HEK293 (cell line): ENCODE results near the gene VPS26C.

ENCODE experiments used
- CTCF ChIA-PET: fragments of 350-600 bp; formaldehyde crosslinking; extraction: SDS; loops from one replicate; lab custom pipeline; 2021; ENCODE audit warnings: antibody characterized with exemption; lab: Yijun Ruan, JAX
- POLR2A ChIA-PET: fragments of 300-600 bp; formaldehyde crosslinking; extraction: SDS; loops from one replicate; lab custom pipeline; 2020; ENCODE audit warnings: antibody characterized with exemption, inconsistent platforms; lab: Yijun Ruan, JAX
- H3K27ac ChIP-seq: fragments of 200-500 bp; sonication (Bioruptor generic); 2 replicates; pipeline ENCODE4 v1.5.1; 2014; ENCODE audit warnings: low read depth, low read length, control low read depth, inconsistent platforms; ENCODE audit errors: extremely low read depth
- H3K36me3 ChIP-seq, 2 experiments: fragments of 200-500 bp in 1 of 2; sonication (Bioruptor generic) in 1 of 2; 1 replicate in 1 of 2; 2 replicates in 1 of 2; pipeline ENCODE4 v1.5.1; 2014 to 2017; ENCODE audit warnings: inconsistent platforms in 2 of 2, low read length in 2 of 2; ENCODE audit not compliant: control insufficient read depth in 2 of 2, insufficient read depth in 1 of 2
- H3K4me1 ChIP-seq: fragments of 200-500 bp; sonication (Bioruptor generic); 2 replicates; pipeline ENCODE4 v1.5.1; 2014; ENCODE audit warnings: mild to moderate bottlenecking, low read length, inconsistent platforms; ENCODE audit not compliant: control insufficient read depth, insufficient read depth
- H3K4me3 ChIP-seq: 2 replicates; pipeline ENCODE4 v1.5.1; 2011; ENCODE audit warnings: low read depth, mild to moderate bottlenecking, control low read depth, low read length, moderate library complexity
- H3K9me3 ChIP-seq: fragments of 200-500 bp; sonication (Bioruptor generic); 2 replicates; pipeline ENCODE4 v1.5.1; 2014; ENCODE audit warnings: low read depth, low read length, inconsistent platforms; ENCODE audit not compliant: control insufficient read depth, insufficient read depth
- EGR2 ChIP-seq: fragments of 450-650 bp; formaldehyde crosslinking; IDR thresholded peaks from 2 replicates; pipeline ENCODE4 v1.5.1; 2016; ENCODE audit warnings: low read depth, missing biosample characterization, missing genetic modification characterization
- GFI1B ChIP-seq: fragments of 450-650 bp; formaldehyde crosslinking; IDR thresholded peaks from 2 replicates; pipeline ENCODE4 v1.5.1; 2016; ENCODE audit warnings: missing biosample characterization, missing genetic modification characterization
- GLIS1 ChIP-seq: fragments of 450-650 bp; formaldehyde crosslinking; IDR thresholded peaks from 2 replicates; pipeline ENCODE4 v1.5.1; 2016; ENCODE audit warnings: missing biosample characterization, missing genetic modification characterization
- GLIS2 ChIP-seq: fragments of 450-650 bp; formaldehyde crosslinking; IDR thresholded peaks from 2 replicates; pipeline ENCODE4 v1.5.1; 2016; ENCODE audit warnings: missing biosample characterization, missing genetic modification characterization
- KLF16 ChIP-seq: fragments of 450-650 bp; formaldehyde crosslinking; IDR thresholded peaks from 2 replicates; pipeline ENCODE4 v1.5.1; 2017; ENCODE audit warnings: missing biosample characterization, missing genetic modification characterization
- KLF9 ChIP-seq: fragments of 450-650 bp; formaldehyde crosslinking; IDR thresholded peaks from 2 replicates; pipeline ENCODE4 v1.5.1; 2016; ENCODE audit warnings: missing biosample characterization, missing genetic modification characterization, low read depth
- MYNN ChIP-seq: fragments of 450-650 bp; formaldehyde crosslinking; IDR thresholded peaks from 2 replicates; pipeline ENCODE4 v1.5.1; 2016; ENCODE audit warnings: missing biosample characterization, missing genetic modification characterization, borderline replicate concordance
- SCRT2 ChIP-seq: fragments of 450-650 bp; formaldehyde crosslinking; IDR thresholded peaks from 2 replicates; pipeline ENCODE4 v1.5.1; 2016; ENCODE audit warnings: missing biosample characterization, missing genetic modification characterization
- TRIM28 ChIP-seq: IDR thresholded peaks from 2 replicates; pipeline ENCODE4 v1.6.1; 2011; ENCODE audit warnings: low read length, control low read depth, borderline replicate concordance
- ZBTB21 ChIP-seq: fragments of 450-650 bp; formaldehyde crosslinking; IDR thresholded peaks from 2 replicates; pipeline ENCODE4 v1.5.1; 2017; ENCODE audit warnings: missing biosample characterization, missing genetic modification characterization
- ZBTB7A ChIP-seq: fragments of 450-650 bp; formaldehyde crosslinking; IDR thresholded peaks from 2 replicates; pipeline ENCODE4 v1.5.1; 2016; ENCODE audit warnings: low read depth, missing biosample characterization, missing genetic modification characterization
- ZBTB8A ChIP-seq: fragments of 450-650 bp; formaldehyde crosslinking; IDR thresholded peaks from 2 replicates; pipeline ENCODE4 v1.5.1; 2016; ENCODE audit warnings: missing biosample characterization, missing genetic modification characterization
- ZNF121 ChIP-seq: fragments of 450-650 bp; formaldehyde crosslinking; IDR thresholded peaks from 2 replicates; pipeline ENCODE4 v1.5.1; 2016; ENCODE audit warnings: missing biosample characterization, missing genetic modification characterization
- ZNF366 ChIP-seq: fragments of 450-650 bp; formaldehyde crosslinking; conservative IDR thresholded peaks from 2 replicates; pipeline ENCODE4 v1.5.1; 2016; ENCODE audit warnings: missing biosample characterization, missing genetic modification characterization
- ZNF433 ChIP-seq: fragments of 450-650 bp; formaldehyde crosslinking; IDR thresholded peaks from 2 replicates; pipeline ENCODE4 v1.5.1; 2016; ENCODE audit warnings: missing biosample characterization, missing genetic modification characterization, low read depth
- ZNF529 ChIP-seq: fragments of 450-650 bp; formaldehyde crosslinking; IDR thresholded peaks from 2 replicates; pipeline ENCODE4 v1.5.1; 2017; ENCODE audit warnings: missing genetic modification characterization, missing biosample characterization; ENCODE audit not compliant: insufficient replicate concordance
- ZNF621 ChIP-seq: fragments of 450-650 bp; formaldehyde crosslinking; IDR thresholded peaks from 2 replicates; pipeline ENCODE4 v1.5.1; 2017; ENCODE audit warnings: missing biosample characterization, missing genetic modification characterization
- ZNF776 ChIP-seq: fragments of 450-650 bp; formaldehyde crosslinking; IDR thresholded peaks from 2 replicates; pipeline ENCODE4 v1.5.0; 2017; ENCODE audit warnings: missing biosample characterization, missing genetic modification characterization, borderline replicate concordance
- ZNF792 ChIP-seq: fragments of 450-650 bp; formaldehyde crosslinking; IDR thresholded peaks from 2 replicates; pipeline ENCODE4 v1.5.1; 2016; ENCODE audit warnings: missing biosample characterization, missing genetic modification characterization
- TF ChIP-seq, protein P1 (sequence below): fragments of 450-650 bp; formaldehyde crosslinking; IDR thresholded peaks from 2 replicates; pipeline ENCODE4 v1.5.1; 2016; ENCODE audit warnings: missing biosample characterization, missing genetic modification characterization
- TF ChIP-seq, protein P2 (sequence below): fragments of 450-650 bp; IDR thresholded peaks from 2 replicates; pipeline ENCODE4 v1.5.1; 2018; ENCODE audit warnings: missing biosample characterization, missing genetic modification characterization
- TF ChIP-seq, protein P3 (sequence below): fragments of 450-650 bp; formaldehyde crosslinking; IDR thresholded peaks from 2 replicates; pipeline ENCODE4 v1.5.1; 2016; ENCODE audit warnings: missing biosample characterization, missing genetic modification characterization
- TF ChIP-seq, protein P4 (sequence below): fragments of 450-650 bp; formaldehyde crosslinking; IDR thresholded peaks from 2 replicates; pipeline ENCODE4 v1.5.1; 2016; ENCODE audit warnings: missing biosample characterization, missing genetic modification characterization
- TF ChIP-seq, protein P5 (sequence below): fragments of 450-650 bp; formaldehyde crosslinking; IDR thresholded peaks from 2 replicates; pipeline ENCODE4 v1.5.1; 2016; ENCODE audit warnings: missing biosample characterization, missing genetic modification characterization
- TF ChIP-seq, protein P6 (sequence below): fragments of 450-650 bp; formaldehyde crosslinking; IDR thresholded peaks from 2 replicates; pipeline ENCODE4 v1.5.1; 2016; ENCODE audit warnings: missing biosample characterization, missing genetic modification characterization

The VPS26C gene

DNA sequence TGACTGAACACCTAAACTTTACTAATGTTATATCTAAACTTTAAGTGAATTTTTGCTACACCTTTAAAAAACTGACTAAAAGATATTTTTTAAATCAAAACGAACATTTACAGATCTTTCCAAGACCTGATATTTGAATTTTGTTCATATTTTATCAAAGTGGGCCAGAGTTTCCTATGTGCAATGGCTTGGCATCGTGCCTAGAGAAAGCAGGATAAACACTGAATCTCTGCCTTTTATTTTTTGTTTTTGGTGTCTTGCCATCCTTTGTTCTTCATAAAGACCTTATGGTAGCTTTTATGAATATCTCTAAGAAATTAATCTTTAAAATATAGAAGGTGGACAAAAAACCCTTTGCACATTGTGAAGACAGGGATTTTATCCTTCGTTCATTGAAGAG is 25.8 kb upstream of the VPS26C start:
- H3K4me1 ChIP-seq: no peaks in the 10 kb centered on the region
- no peak for TF ChIP-seq ZNF121 (tag by site-specific recombination)
- TF ChIP-seq ZNF792 (tag by site-specific recombination): no peak
- TF ChIP-seq ZBTB21 (tag by site-specific recombination): no peak
- TF ChIP-seq SCRT2 (tag by site-specific recombination): no peak
- no peak for TF ChIP-seq ZNF621 (tag by site-specific recombination)
- TF ChIP-seq MYNN (tag by site-specific recombination): no peak
- TF ChIP-seq KLF16 (tag by site-specific recombination): no peak
- TF ChIP-seq GLIS2: no peak
- TF ChIP-seq, protein P1, sequence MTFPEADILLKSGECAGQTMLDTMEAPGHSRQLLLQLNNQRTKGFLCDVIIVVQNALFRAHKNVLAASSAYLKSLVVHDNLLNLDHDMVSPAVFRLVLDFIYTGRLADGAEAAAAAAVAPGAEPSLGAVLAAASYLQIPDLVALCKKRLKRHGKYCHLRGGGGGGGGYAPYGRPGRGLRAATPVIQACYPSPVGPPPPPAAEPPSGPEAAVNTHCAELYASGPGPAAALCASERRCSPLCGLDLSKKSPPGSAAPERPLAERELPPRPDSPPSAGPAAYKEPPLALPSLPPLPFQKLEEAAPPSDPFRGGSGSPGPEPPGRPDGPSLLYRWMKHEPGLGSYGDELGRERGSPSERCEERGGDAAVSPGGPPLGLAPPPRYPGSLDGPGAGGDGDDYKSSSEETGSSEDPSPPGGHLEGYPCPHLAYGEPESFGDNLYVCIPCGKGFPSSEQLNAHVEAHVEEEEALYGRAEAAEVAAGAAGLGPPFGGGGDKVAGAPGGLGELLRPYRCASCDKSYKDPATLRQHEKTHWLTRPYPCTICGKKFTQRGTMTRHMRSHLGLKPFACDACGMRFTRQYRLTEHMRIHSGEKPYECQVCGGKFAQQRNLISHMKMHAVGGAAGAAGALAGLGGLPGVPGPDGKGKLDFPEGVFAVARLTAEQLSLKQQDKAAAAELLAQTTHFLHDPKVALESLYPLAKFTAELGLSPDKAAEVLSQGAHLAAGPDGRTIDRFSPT (tag by site-specific recombination): no peak
- no peak for TF ChIP-seq ZNF776 (tag by site-specific recombination)
- TF ChIP-seq ZNF366 (tag by site-specific recombination): no peak
- TF ChIP-seq, protein P2, sequence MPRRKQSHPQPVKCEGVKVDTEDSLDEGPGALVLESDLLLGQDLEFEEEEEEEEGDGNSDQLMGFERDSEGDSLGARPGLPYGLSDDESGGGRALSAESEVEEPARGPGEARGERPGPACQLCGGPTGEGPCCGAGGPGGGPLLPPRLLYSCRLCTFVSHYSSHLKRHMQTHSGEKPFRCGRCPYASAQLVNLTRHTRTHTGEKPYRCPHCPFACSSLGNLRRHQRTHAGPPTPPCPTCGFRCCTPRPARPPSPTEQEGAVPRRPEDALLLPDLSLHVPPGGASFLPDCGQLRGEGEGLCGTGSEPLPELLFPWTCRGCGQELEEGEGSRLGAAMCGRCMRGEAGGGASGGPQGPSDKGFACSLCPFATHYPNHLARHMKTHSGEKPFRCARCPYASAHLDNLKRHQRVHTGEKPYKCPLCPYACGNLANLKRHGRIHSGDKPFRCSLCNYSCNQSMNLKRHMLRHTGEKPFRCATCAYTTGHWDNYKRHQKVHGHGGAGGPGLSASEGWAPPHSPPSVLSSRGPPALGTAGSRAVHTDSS (tag by site-specific recombination): no peak
- no peak for TF ChIP-seq EGR2 (tag by site-specific recombination)
- TF ChIP-seq, protein P3, sequence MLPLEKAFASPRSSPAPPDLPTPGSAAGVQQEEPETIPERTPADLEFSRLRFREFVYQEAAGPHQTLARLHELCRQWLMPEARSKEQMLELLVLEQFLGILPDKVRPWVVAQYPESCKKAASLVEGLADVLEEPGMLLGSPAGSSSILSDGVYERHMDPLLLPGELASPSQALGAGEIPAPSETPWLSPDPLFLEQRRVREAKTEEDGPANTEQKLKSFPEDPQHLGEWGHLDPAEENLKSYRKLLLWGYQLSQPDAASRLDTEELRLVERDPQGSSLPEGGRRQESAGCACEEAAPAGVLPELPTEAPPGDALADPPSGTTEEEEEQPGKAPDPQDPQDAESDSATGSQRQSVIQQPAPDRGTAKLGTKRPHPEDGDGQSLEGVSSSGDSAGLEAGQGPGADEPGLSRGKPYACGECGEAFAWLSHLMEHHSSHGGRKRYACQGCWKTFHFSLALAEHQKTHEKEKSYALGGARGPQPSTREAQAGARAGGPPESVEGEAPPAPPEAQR (tag by site-specific recombination): no peak
- no peak for TF ChIP-seq GLIS1
- H3K27ac ChIP-seq: no peak overlapping the region
- POLR2A ChIA-PET: no interaction called here
- H3K4me3 ChIP-seq: no peak overlapping the region
- no peaks in the 10 kb centered on the region for H3K36me3 ChIP-seq
- CTCF ChIA-PET: interaction anchor here (0.5 to 0.7 kb wide), 2 partner anchors 758 to 890 kb away, joined by 3 read pairs; no protein-coding TSS in a partner anchor
- H3K9me3 ChIP-seq: no peaks in the 10 kb centered on the region

DNA sequence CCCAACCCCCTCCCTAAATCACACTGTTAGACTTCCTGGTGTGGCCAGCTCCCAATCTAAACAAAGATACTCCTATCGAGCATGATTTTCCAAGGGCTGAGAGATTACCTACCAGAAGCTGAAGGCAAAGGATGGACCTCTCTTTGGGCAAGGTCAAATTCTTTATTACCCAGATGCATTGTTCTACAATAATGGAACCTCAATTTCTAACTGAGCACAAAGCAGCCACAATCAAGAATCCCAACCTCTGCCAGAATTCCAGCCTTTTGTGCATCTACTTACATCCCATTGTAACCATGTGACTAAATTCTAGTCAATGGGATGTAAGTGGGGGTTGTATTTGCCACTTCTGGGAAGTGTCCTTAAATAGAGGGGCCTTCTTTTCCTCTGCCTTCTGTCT is 24.9 kb upstream of the VPS26C start:
- Histone ChIP-seq H3K36me3 (no peaks in the 10 kb centered on the region), H3K4me3 (no peak overlapping the region), H3K4me1 (no peaks in the 10 kb centered on the region), H3K9me3 (no peaks in the 10 kb centered on the region), H3K27ac (no peak overlapping the region)
- CTCF ChIA-PET: no interaction called here
- POLR2A ChIA-PET: no interaction called here
- TF ChIP-seq ZBTB8A (tag by site-specific recombination) (no peak), ZNF433 (no peak), ZBTB7A (tag by site-specific recombination) (no peak), ZNF529 (tag by site-specific recombination) (no peak), TRIM28 (no peak), GFI1B (tag by site-specific recombination) (no peak), KLF9 (tag by site-specific recombination) (no peak)
- TF ChIP-seq, protein P4, sequence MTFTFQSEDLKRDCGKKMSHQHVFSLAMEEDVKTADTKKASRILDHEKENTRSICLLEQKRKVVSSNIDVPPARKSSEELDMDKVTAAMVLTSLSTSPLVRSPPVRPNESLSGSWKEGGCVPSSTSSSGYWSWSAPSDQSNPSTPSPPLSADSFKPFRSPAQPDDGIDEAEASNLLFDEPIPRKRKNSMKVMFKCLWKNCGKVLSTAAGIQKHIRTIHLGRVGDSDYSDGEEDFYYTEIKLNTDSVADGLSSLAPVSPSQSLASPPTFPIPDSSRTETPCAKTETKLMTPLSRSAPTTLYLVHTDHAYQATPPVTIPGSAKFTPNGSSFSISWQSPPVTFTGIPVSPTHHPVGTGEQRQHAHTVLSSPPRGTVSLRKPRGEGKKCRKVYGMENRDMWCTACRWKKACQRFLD (tag by site-specific recombination): no peak
- TF ChIP-seq, protein P5, sequence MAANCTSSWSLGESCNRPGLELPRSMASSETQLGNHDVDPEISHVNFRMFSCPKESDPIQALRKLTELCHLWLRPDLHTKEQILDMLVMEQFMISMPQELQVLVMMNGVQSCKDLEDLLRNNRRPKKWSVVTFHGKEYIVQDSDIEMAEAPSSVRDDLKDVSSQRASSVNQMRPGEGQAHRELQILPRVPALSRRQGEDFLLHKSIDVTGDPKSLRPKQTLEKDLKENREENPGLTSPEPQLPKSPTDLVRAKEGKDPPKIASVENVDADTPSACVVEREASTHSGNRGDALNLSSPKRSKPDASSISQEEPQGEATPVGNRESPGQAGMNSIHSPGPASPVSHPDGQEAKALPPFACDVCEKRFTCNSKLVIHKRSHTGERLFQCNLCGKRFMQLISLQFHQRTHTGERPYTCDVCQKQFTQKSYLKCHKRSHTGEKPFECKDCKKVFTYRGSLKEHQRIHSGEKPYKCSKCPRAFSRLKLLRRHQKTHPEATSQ (tag by site-specific recombination): no peak
- TF ChIP-seq, protein P6, sequence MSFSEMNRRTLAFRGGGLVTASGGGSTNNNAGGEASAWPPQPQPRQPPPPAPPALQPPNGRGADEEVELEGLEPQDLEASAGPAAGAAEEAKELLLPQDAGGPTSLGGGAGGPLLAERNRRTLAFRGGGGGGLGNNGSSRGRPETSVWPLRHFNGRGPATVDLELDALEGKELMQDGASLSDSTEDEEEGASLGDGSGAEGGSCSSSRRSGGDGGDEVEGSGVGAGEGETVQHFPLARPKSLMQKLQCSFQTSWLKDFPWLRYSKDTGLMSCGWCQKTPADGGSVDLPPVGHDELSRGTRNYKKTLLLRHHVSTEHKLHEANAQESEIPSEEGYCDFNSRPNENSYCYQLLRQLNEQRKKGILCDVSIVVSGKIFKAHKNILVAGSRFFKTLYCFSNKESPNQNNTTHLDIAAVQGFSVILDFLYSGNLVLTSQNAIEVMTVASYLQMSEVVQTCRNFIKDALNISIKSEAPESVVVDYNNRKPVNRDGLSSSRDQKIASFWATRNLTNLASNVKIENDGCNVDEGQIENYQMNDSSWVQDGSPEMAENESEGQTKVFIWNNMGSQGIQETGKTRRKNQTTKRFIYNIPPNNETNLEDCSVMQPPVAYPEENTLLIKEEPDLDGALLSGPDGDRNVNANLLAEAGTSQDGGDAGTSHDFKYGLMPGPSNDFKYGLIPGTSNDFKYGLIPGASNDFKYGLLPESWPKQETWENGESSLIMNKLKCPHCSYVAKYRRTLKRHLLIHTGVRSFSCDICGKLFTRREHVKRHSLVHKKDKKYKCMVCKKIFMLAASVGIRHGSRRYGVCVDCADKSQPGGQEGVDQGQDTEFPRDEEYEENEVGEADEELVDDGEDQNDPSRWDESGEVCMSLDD (tag by site-specific recombination): no peak
